ENCODE measurements around the gene TLR1. TPM values are rescaled to one million over a fixed set of nuclear protein-coding genes. Genes with fewer than 3 reads are reported as not detected.

Gene TLR1
- total RNA-seq, 1 donor from 2014 or later, result 6.3 TPM

- Histone ChIP-seq H3K9me3 (ENCODE audit: control insufficient read depth in 3 of 3, low read length in 3 of 3) (no peaks in the 10 kb centered on the region), H3K27ac (ENCODE audit: low read depth, low read length) (no peak overlapping the region), H3K36me3 (ENCODE audit: control insufficient read depth in 3 of 3, insufficient read depth in 3 of 3, low read length in 3 of 3) (no peaks in the 10 kb centered on the region), H3K4me1 (ENCODE audit: control insufficient read depth in 3 of 3, insufficient read depth in 3 of 3, low read length in 3 of 3) (no peaks in the 10 kb centered on the region), H3K4me3 (ENCODE audit: low read length in 3 of 3) (no peak overlapping the region), H3K9ac (ENCODE audit: low read depth in 1 of 3, low read length in 3 of 3) (no peak overlapping the region), H3K27me3 (ENCODE audit: control insufficient read depth in 3 of 3, insufficient read depth in 3 of 3, low read length in 3 of 3) (no peaks in the 10 kb centered on the region)
Measured at GRCh38 chr4:38765382-38765781, 39.2 kb downstream of the TLR1 start.

DNA sequence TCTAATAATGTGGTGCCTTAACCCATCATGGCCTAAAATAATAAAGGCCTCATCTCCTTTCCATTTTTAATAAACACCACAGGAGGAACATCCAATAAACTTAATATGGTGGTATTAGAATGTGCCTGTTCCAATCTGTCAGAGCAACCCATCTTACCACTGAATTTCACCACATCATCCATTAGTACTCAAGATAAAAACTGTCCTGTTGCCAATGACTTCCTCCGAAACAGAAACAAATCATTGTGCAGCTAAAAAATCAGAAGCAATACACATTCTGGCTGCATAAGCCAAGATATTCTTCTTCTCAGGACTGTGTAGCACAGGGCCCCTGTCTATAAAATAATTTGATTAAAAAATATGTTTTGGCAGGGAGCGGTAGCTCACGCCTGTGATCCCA, 40.3 kb downstream of the TLR1 start:
- H3K4me1 ChIP-seq (ENCODE audit: control insufficient read depth in 3 of 3, insufficient read depth in 3 of 3, low read length in 3 of 3), result peaks cover 0 to 2% (median 2%) of the 10 kb centered on the region in 3 donors
- no peak overlapping the region for H3K27ac ChIP-seq (ENCODE audit: low read depth, low read length)
- no peak overlapping the region for H3K4me3 ChIP-seq (ENCODE audit: low read length in 3 of 3)
- H3K36me3 ChIP-seq (ENCODE audit: control insufficient read depth in 3 of 3, insufficient read depth in 3 of 3, low read length in 3 of 3), result no peaks in the 10 kb centered on the region
- no peaks in the 10 kb centered on the region for H3K9me3 ChIP-seq (ENCODE audit: control insufficient read depth in 3 of 3, low read length in 3 of 3)
- H3K27me3 ChIP-seq (ENCODE audit: control insufficient read depth in 3 of 3, insufficient read depth in 3 of 3, low read length in 3 of 3), result no peaks in the 10 kb centered on the region
- no peak overlapping the region for H3K9ac ChIP-seq (ENCODE audit: low read depth in 1 of 3, low read length in 3 of 3)

GRCh38 chr4:38762560-38762959, 42.0 kb downstream of the TLR1 start:
- Histone ChIP-seq H3K27ac (ENCODE audit: low read depth, low read length) (no peak overlapping the region), H3K9ac (ENCODE audit: low read depth in 1 of 3, low read length in 3 of 3) (no peak overlapping the region), H3K4me1 (ENCODE audit: control insufficient read depth in 3 of 3, insufficient read depth in 3 of 3, low read length in 3 of 3) (peaks cover 0 to 4% (median 2%) of the 10 kb centered on the region in 3 donors), H3K36me3 (ENCODE audit: control insufficient read depth in 3 of 3, insufficient read depth in 3 of 3, low read length in 3 of 3) (no peaks in the 10 kb centered on the region), H3K4me3 (ENCODE audit: low read length in 3 of 3) (no peak overlapping the region), H3K9me3 (ENCODE audit: control insufficient read depth in 3 of 3, low read length in 3 of 3) (no peaks in the 10 kb centered on the region), H3K27me3 (ENCODE audit: control insufficient read depth in 3 of 3, insufficient read depth in 3 of 3, low read length in 3 of 3) (no peaks in the 10 kb centered on the region)

- no peak overlapping the region for H3K4me3 ChIP-seq (ENCODE audit: low read length in 3 of 3)
- H3K9ac ChIP-seq (ENCODE audit: low read depth in 1 of 3, low read length in 3 of 3), result peak overlapping the region in 1 of 3 donors; percentile 38
- no peak overlapping the region for H3K27ac ChIP-seq (ENCODE audit: low read depth, low read length)
- no peaks in the 10 kb centered on the region for H3K9me3 ChIP-seq (ENCODE audit: control insufficient read depth in 3 of 3, low read length in 3 of 3)
- H3K27me3 ChIP-seq (ENCODE audit: control insufficient read depth in 3 of 3, insufficient read depth in 3 of 3, low read length in 3 of 3), result no peaks in the 10 kb centered on the region
- H3K36me3 ChIP-seq (ENCODE audit: control insufficient read depth in 3 of 3, insufficient read depth in 3 of 3, low read length in 3 of 3), result no peaks in the 10 kb centered on the region
- peaks cover 0 to 4% (median 2%) of the 10 kb centered on the region in 3 donors for H3K4me1 ChIP-seq (ENCODE audit: control insufficient read depth in 3 of 3, insufficient read depth in 3 of 3, low read length in 3 of 3)
Measured at GRCh38 chr4:38759790-38760122, 44.8 kb downstream of the TLR1 start.

- Histone ChIP-seq H3K9ac (ENCODE audit: low read depth in 1 of 3, low read length in 3 of 3) (peak overlapping the region in 2 of 3 donors; percentile 19 to 38), H3K4me1 (ENCODE audit: control insufficient read depth in 3 of 3, insufficient read depth in 3 of 3, low read length in 3 of 3) (peaks cover 0 to 4% (median 2%) of the 10 kb centered on the region in 3 donors), H3K36me3 (ENCODE audit: control insufficient read depth in 3 of 3, insufficient read depth in 3 of 3, low read length in 3 of 3) (no peaks in the 10 kb centered on the region), H3K27ac (ENCODE audit: low read depth, low read length) (no peak overlapping the region), H3K9me3 (ENCODE audit: control insufficient read depth in 3 of 3, low read length in 3 of 3) (no peaks in the 10 kb centered on the region), H3K4me3 (ENCODE audit: low read length in 3 of 3) (no peak overlapping the region), H3K27me3 (ENCODE audit: control insufficient read depth in 3 of 3, insufficient read depth in 3 of 3, low read length in 3 of 3) (no peaks in the 10 kb centered on the region)
Measured at GRCh38 chr4:38759113-38759789, 45.3 kb downstream of the TLR1 start.

GRCh38 chr4:38757945-38758600, 46.5 kb downstream of the TLR1 start:
- Histone ChIP-seq H3K27me3 (ENCODE audit: control insufficient read depth in 3 of 3, insufficient read depth in 3 of 3, low read length in 3 of 3) (no peaks in the 10 kb centered on the region), H3K27ac (ENCODE audit: low read depth, low read length) (no peak overlapping the region), H3K9ac (ENCODE audit: low read depth in 1 of 3, low read length in 3 of 3) (no peak overlapping the region), H3K36me3 (ENCODE audit: control insufficient read depth in 3 of 3, insufficient read depth in 3 of 3, low read length in 3 of 3) (no peaks in the 10 kb centered on the region), H3K4me1 (ENCODE audit: control insufficient read depth in 3 of 3, insufficient read depth in 3 of 3, low read length in 3 of 3) (peaks cover 0 to 9% (median 7%) of the 10 kb centered on the region in 3 donors), H3K9me3 (ENCODE audit: control insufficient read depth in 3 of 3, low read length in 3 of 3) (no peaks in the 10 kb centered on the region), H3K4me3 (ENCODE audit: low read length in 3 of 3) (no peak overlapping the region)

- Histone ChIP-seq H3K4me3 (ENCODE audit: low read length in 3 of 3) (no peak overlapping the region), H3K27ac (ENCODE audit: low read depth, low read length) (peak overlapping the region; percentile 5), H3K9ac (ENCODE audit: low read depth in 1 of 3, low read length in 3 of 3) (no peak overlapping the region), H3K27me3 (ENCODE audit: control insufficient read depth in 3 of 3, insufficient read depth in 3 of 3, low read length in 3 of 3) (no peaks in the 10 kb centered on the region), H3K9me3 (ENCODE audit: control insufficient read depth in 3 of 3, low read length in 3 of 3) (no peaks in the 10 kb centered on the region), H3K4me1 (ENCODE audit: control insufficient read depth in 3 of 3, insufficient read depth in 3 of 3, low read length in 3 of 3) (peaks cover 0 to 6% (median 5%) of the 10 kb centered on the region in 3 donors), H3K36me3 (ENCODE audit: control insufficient read depth in 3 of 3, insufficient read depth in 3 of 3, low read length in 3 of 3) (no peaks in the 10 kb centered on the region)
Measured at GRCh38 chr4:38752941-38753806, 51.4 kb downstream of the TLR1 start.

DNA sequence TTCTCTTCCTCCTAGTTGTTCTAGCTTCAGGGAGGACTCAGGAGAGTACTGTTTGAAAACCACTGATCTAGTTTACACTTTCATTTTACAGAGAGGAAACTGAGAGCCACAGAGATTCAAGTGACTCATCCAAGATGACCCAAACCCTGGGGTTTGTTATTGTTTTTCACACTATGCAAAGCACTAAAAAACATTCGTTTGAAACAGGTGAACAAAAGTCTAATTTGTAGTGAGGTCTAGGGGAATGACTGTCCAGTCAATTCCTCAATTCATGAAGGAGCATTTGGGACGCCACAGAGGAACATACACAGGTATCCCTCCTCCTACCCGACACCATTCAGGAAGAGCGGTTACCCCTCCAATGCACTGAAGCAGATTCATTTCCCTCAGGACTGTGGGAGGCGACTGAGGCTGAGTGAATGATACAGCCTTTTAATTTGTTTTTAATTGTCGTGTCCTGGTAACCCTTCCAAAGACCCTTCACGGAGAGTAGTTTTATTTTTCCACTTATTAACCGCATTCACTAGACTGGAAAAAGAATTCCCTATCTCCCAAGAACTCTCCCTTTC, 52.1 kb downstream of the TLR1 start:
- H3K4me1 ChIP-seq (ENCODE audit: control insufficient read depth in 3 of 3, insufficient read depth in 3 of 3, low read length in 3 of 3), result peaks cover 0 to 6% (median 5%) of the 10 kb centered on the region in 3 donors
- no peak overlapping the region for H3K27ac ChIP-seq (ENCODE audit: low read depth, low read length)
- no peaks in the 10 kb centered on the region for H3K27me3 ChIP-seq (ENCODE audit: control insufficient read depth in 3 of 3, insufficient read depth in 3 of 3, low read length in 3 of 3)
- no peak overlapping the region for H3K9ac ChIP-seq (ENCODE audit: low read depth in 1 of 3, low read length in 3 of 3)
- H3K36me3 ChIP-seq (ENCODE audit: control insufficient read depth in 3 of 3, insufficient read depth in 3 of 3, low read length in 3 of 3), result no peaks in the 10 kb centered on the region
- H3K9me3 ChIP-seq (ENCODE audit: control insufficient read depth in 3 of 3, low read length in 3 of 3), result peaks cover 0 to 2% (median 0%) of the 10 kb centered on the region in 3 donors
- H3K4me3 ChIP-seq (ENCODE audit: low read length in 3 of 3), result no peak overlapping the region

DNA sequence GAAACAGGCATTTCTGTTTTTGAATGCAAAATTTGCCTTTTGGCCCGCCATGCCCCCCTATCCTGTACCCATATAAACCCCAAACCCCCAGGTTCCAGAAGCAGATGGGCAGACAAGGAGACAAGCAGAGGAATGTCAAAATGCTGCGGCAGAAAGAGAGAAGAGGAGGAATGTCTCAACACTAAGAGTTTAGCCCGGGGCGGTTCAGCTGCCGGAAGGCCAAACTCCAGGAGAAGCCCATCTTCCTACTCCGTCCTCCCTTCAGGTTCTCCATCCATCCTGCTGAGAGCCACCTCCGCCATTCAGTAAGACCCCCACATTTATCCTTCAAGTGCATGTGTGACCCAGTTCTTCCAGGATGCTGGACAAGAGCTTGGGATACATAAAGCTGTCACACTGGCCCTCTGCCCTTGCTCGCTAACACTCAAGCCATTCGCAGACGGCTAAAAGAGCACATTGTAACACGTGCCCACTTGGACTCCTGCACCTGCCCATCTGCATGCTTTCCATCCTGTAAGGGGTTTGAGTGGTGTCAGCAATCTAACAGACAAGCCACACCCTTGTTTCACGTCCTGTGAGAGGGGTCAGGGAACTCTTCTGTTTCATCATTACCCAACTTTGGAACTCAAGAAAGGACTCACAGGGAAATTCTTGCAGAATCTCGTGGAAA, 53.1 kb downstream of the TLR1 start:
- no peaks in the 10 kb centered on the region for H3K27me3 ChIP-seq (ENCODE audit: control insufficient read depth in 3 of 3, insufficient read depth in 3 of 3, low read length in 3 of 3)
- H3K36me3 ChIP-seq (ENCODE audit: control insufficient read depth in 3 of 3, insufficient read depth in 3 of 3, low read length in 3 of 3), result no peaks in the 10 kb centered on the region
- H3K4me1 ChIP-seq (ENCODE audit: control insufficient read depth in 3 of 3, insufficient read depth in 3 of 3, low read length in 3 of 3), result peaks cover 0 to 6% (median 5%) of the 10 kb centered on the region in 3 donors
- H3K4me3 ChIP-seq (ENCODE audit: low read length in 3 of 3), result no peak overlapping the region
- peaks cover 0 to 2% (median 0%) of the 10 kb centered on the region in 3 donors for H3K9me3 ChIP-seq (ENCODE audit: control insufficient read depth in 3 of 3, low read length in 3 of 3)
- no peak overlapping the region for H3K9ac ChIP-seq (ENCODE audit: low read depth in 1 of 3, low read length in 3 of 3)
- H3K27ac ChIP-seq (ENCODE audit: low read depth, low read length), result no peak overlapping the region
